T-cell (primary cell): ENCODE data around the gene RAB9A. TPM values are rescaled to one million over a fixed set of nuclear protein-coding genes. Genes with fewer than 3 reads are reported as not detected.

Source experiments
- ATAC-seq, 4 experiments: fragments of 200-7000 bp in 3 of 4; fragments of 150-1000 bp in 1 of 4; cut with Tn5 transposase; replicated peaks in 1 of 4; 1 replicate in 3 of 4; 2 replicates in 1 of 4; pipeline ENCODE4 v1.10.0; 2021; ENCODE audit warnings: moderate library complexity in 3 of 4, mild to moderate bottlenecking in 2 of 4, moderate number of reproducible peaks in 1 of 4
- CTCF ChIA-PET, 2 donors: fragments of 300-600 bp; sonication (Branson Sonifier 250); formaldehyde crosslinking; loops; one replicate each; lab custom pipeline; 2022; ENCODE audit warnings: antibody characterized with exemption in 2 of 2; lab: Charles Lee
- POLR2A ChIA-PET, 2 donors: fragments of 300-600 bp; sonication (Branson Sonifier 250); formaldehyde crosslinking; loops; one replicate each; lab custom pipeline; 2022; ENCODE audit warnings: antibody characterized with exemption in 2 of 2; lab: Charles Lee
- DNase-seq, 35 experiments: peaks; one replicate each; pipeline versions ENCODE4 v3.0.0 to v3.0.0-alpha.2; 2013 to 2023
- H3K27ac ChIP-seq: one replicate; pipeline ENCODE4 v1.5.1; 2013; ENCODE audit warnings: low read length
- H3K27me3 ChIP-seq, 2 experiments: replicated peaks in 1 of 2; 1 replicate in 1 of 2; 2 replicates in 1 of 2; pipeline versions ENCODE4 v1.6.1 to v1.7.0; 2013; ENCODE audit warnings: low read length in 1 of 2, mixed read lengths in 1 of 2; ENCODE audit not compliant: control insufficient read depth in 2 of 2, insufficient read depth in 2 of 2; ENCODE audit errors: extremely low read depth in 1 of 2
- H3K36me3 ChIP-seq, 2 donors: 1 replicate in 1 of 2; 2 replicates in 1 of 2; pipeline versions ENCODE4 v1.6.1 to v1.7.0; 2013; ENCODE audit warnings: low read length in 1 of 2; ENCODE audit not compliant: control insufficient read depth in 2 of 2, insufficient read depth in 1 of 2; ENCODE audit errors: extremely low read depth in 1 of 2
- H3K4me1 ChIP-seq, 2 experiments: 1 replicate in 1 of 2; 2 replicates in 1 of 2; pipeline versions ENCODE4 v1.6.1 to v1.7.0; 2013; ENCODE audit warnings: low read length in 2 of 2, mixed read lengths in 1 of 2; ENCODE audit not compliant: insufficient read depth in 2 of 2, control insufficient read depth in 1 of 2; ENCODE audit errors: extremely low read depth in 1 of 2
- H3K4me3 ChIP-seq, 2 donors: 1 replicate in 1 of 2; 2 replicates in 1 of 2; pipeline versions ENCODE4 v1.5.1 to v1.7.0; 2013; ENCODE audit warnings: mild to moderate bottlenecking in 2 of 2, low read length in 1 of 2, moderate library complexity in 1 of 2; ENCODE audit not compliant: control insufficient read depth in 1 of 2; ENCODE audit errors: extremely low read depth in 1 of 2
- H3K9me3 ChIP-seq: 2 replicates; pipeline ENCODE4 v1.7.0; 2013
- H3K27ac Mint-ChIP-seq, 2 donors: one replicate each; pipeline ENCODE4 v1.8.0; 2020 to 2021; ENCODE audit warnings: mild to moderate bottlenecking in 2 of 2, mixed read lengths in 2 of 2
- H3K27me3 Mint-ChIP-seq, 2 donors: one replicate each; pipeline ENCODE4 v1.8.0; 2021 to 2022; ENCODE audit warnings: mixed read lengths in 2 of 2
- H3K36me3 Mint-ChIP-seq: one replicate; pipeline ENCODE4 v1.8.0; 2021; ENCODE audit warnings: mixed read lengths
- H3K4me1 Mint-ChIP-seq, 3 donors: one replicate each; pipeline ENCODE4 v1.8.0; 2020 to 2022; ENCODE audit warnings: mixed read lengths in 3 of 3, mild to moderate bottlenecking in 1 of 3
- H3K4me3 Mint-ChIP-seq, 3 donors: one replicate each; pipeline ENCODE4 v1.8.0; 2020 to 2022; ENCODE audit warnings: mild to moderate bottlenecking in 3 of 3, mixed read lengths in 3 of 3, moderate library complexity in 3 of 3
- H3K9me3 Mint-ChIP-seq, 3 donors: one replicate each; pipeline ENCODE4 v1.8.0; 2020 to 2022; ENCODE audit warnings: mixed read lengths in 3 of 3
- WGBS: methylation state at CpG from one replicate; pipeline ENCODE4 v1.1.5; 2013; ENCODE audit warnings: missing lambda C conversion rate; ENCODE audit not compliant: insufficient coverage; 5-methylcytosine and 5-hydroxymethylcytosine counted together
- total RNA-seq, 35 experiments: library from RNA in 6 of 35; stranded (reverse) in 6 of 35; fragments of 120-200 nt in 1 of 35; gene quantifications; one replicate each; pipeline versions ENCODE4 v1.2.1 to v1.2.4 and lab custom pipeline; 2013 to 2026

The RAB9A gene
- total RNA-seq, 5 donors from 2014 or later (not counting 1 experiment from before 2014, with no cell fraction given), result 12.2 to 27.3 (median 16.4) TPM

GRCh38 chrX:13688384-13688957, 457 bp upstream of the RAB9A start:
- Histone ChIP-seq H3K9me3 (no peaks in the 10 kb centered on the region), H3K36me3 (no peaks in the 10 kb centered on the region), H3K27me3 (no peaks in the 10 kb centered on the region), H3K27ac (peak overlapping the region; percentile 73), H3K4me1 (peaks cover 8 to 21% of the 10 kb centered on the region in 2 experiments), H3K4me3 (peak overlapping the region; percentile 68 to 81)
- ChIA-PET POLR2A (interaction anchor here (0.5 to 1.2 kb wide), 10 partner anchors 9 to 67 kb away, joined by 3 to 5 read pairs (median 3); no protein-coding TSS in a partner anchor), CTCF (interaction anchor here (0.7 to 3.7 kb wide), 9 partner anchors 9 to 344 kb away, joined by 3 to 17 read pairs (median 4); partner anchors contain the start of genes OFD1 (in 1 of the 2) and TRAPPC2 (in 1 of the 2))
- WGBS, result 0% methylated on average over 6 of the region's 13 CpGs
- Mint-ChIP-seq H3K27me3 (peaks cover 0 to 23% of the 10 kb centered on the region in 2 donors), H3K4me1 (peaks cover 39 to 63% (median 57%) of the 10 kb centered on the region in 3 donors), H3K9me3 (no peaks in the 10 kb centered on the region), H3K27ac (peak overlapping the region; percentile 84 to 89), H3K36me3 (peaks cover 3% of the 10 kb centered on the region), H3K4me3 (peak overlapping the region; percentile 84 to 93 (median 84))
- DNase-seq, result peak in 2 of 35 experiments; percentile 3 to 31
- ATAC-seq, result peak in 3 of 4 experiments; percentile 26 to 36 (median 26)

- Mint-ChIP-seq H3K27me3 (peaks cover 0 to 23% of the 10 kb centered on the region in 2 donors), H3K4me3 (peak overlapping the region; percentile 84 to 93 (median 84)), H3K9me3 (no peaks in the 10 kb centered on the region), H3K36me3 (peaks cover 3% of the 10 kb centered on the region), H3K27ac (peak overlapping the region; percentile 84 to 89), H3K4me1 (peaks cover 44 to 70% (median 65%) of the 10 kb centered on the region in 3 donors)
- H3K4me1 ChIP-seq, result peaks cover 8 to 25% of the 10 kb centered on the region in 2 experiments
- ChIA-PET CTCF (no interaction called here), POLR2A (interaction anchor here in 1 of 2 donors (1.1 kb wide), 1 partner anchor 57 kb away, joined by 3 read pairs; no protein-coding TSS in a partner anchor)
- no CpG with 5 or more reads among the region's 16 CpGs for WGBS
- H3K27me3 ChIP-seq, result no peaks in the 10 kb centered on the region
- H3K27ac ChIP-seq, result peak overlapping the region; percentile 73
- no peaks in the 10 kb centered on the region for H3K36me3 ChIP-seq
- H3K4me3 ChIP-seq, result peak overlapping the region; percentile 68 to 81
- no peaks in the 10 kb centered on the region for H3K9me3 ChIP-seq
- DNase-seq, result peak in 1 of 35 experiments; percentile 23
- no peak for ATAC-seq
Measured at GRCh38 chrX:13689741-13690211, 848 bp downstream of the RAB9A start.

GRCh38 chrX:13690836-13691235, 1.9 kb downstream of the RAB9A start:
- peaks cover 8 to 26% of the 10 kb centered on the region in 2 experiments for H3K4me1 ChIP-seq
- ChIA-PET CTCF (interaction anchor here (0.5 to 0.9 kb wide), 2 partner anchors 37 to 125 kb away, joined by 3 to 4 read pairs; no protein-coding TSS in a partner anchor), POLR2A (interaction anchor here (0.7 to 1.1 kb wide), 3 partner anchors 28 to 900 kb away, joined by 3 read pairs; partner anchors contain the start of gene PRPS2 (in 1 of the 2))
- peaks cover 48 to 73% (median 70%) of the 10 kb centered on the region in 3 donors for H3K4me1 Mint-ChIP-seq
- ATAC-seq (no peak), DNase-seq (peak in 11 of 35 experiments; percentile 4 to 48 (median 15))
- peak overlapping the region; percentile 73 for H3K27ac ChIP-seq
- peak overlapping the region in 1 of 2 donors; percentile 68 for H3K4me3 ChIP-seq
- no peaks in the 10 kb centered on the region for H3K9me3 ChIP-seq
- peak overlapping the region; percentile 84 to 89 for H3K27ac Mint-ChIP-seq
- no peaks in the 10 kb centered on the region for H3K27me3 ChIP-seq
- H3K27me3 Mint-ChIP-seq, result peaks cover 0 to 23% of the 10 kb centered on the region in 2 donors
- H3K9me3 Mint-ChIP-seq, result no peaks in the 10 kb centered on the region
- no peaks in the 10 kb centered on the region for H3K36me3 ChIP-seq
- no CpG with 5 or more reads among the region's 3 CpGs for WGBS
- H3K36me3 Mint-ChIP-seq, result peaks cover 6% of the 10 kb centered on the region
- peak overlapping the region; percentile 84 to 93 (median 84) for H3K4me3 Mint-ChIP-seq

GRCh38 chrX:13691841-13692371, 3.0 kb downstream of the RAB9A start:
- peak overlapping the region; percentile 50 to 75 for H3K27ac Mint-ChIP-seq
- no CpG with 5 or more reads among the region's 7 CpGs for WGBS
- peaks cover 0 to 22% of the 10 kb centered on the region in 2 donors for H3K27me3 Mint-ChIP-seq
- Histone ChIP-seq H3K27me3 (no peaks in the 10 kb centered on the region), H3K36me3 (no peaks in the 10 kb centered on the region), H3K4me1 (peaks cover 8 to 34% of the 10 kb centered on the region in 2 experiments), H3K4me3 (no peak overlapping the region), H3K27ac (peak overlapping the region; percentile 41), H3K9me3 (no peaks in the 10 kb centered on the region)
- peaks cover 48 to 79% (median 78%) of the 10 kb centered on the region in 3 donors for H3K4me1 Mint-ChIP-seq
- H3K9me3 Mint-ChIP-seq, result no peaks in the 10 kb centered on the region
- ChIA-PET POLR2A (no interaction called here), CTCF (interaction anchor here (0.5 to 1.3 kb wide), 4 partner anchors 27 to 1552 kb away, joined by 3 to 7 read pairs (median 3); partner anchors contain the start of genes OFD1 (in 1 of the 2) and TRAPPC2 (in 1 of the 2))
- peaks cover 9% of the 10 kb centered on the region for H3K36me3 Mint-ChIP-seq
- no peak for ATAC-seq
- peak overlapping the region; percentile 2 to 46 (median 21) for H3K4me3 Mint-ChIP-seq
- DNase-seq, result peak in 1 of 35 experiments; percentile 37

GRCh38 chrX:13692771-13693231, 3.9 kb downstream of the RAB9A start:
- ChIA-PET CTCF (interaction anchor here in 1 of 2 donors (1.2 kb wide), 1 partner anchor 186 kb away, joined by 3 read pairs; no protein-coding TSS in a partner anchor), POLR2A (no interaction called here)
- Histone ChIP-seq H3K4me3 (no peak overlapping the region), H3K27ac (peak overlapping the region; percentile 41), H3K4me1 (peaks cover 8 to 35% of the 10 kb centered on the region in 2 experiments), H3K27me3 (no peaks in the 10 kb centered on the region), H3K36me3 (no peaks in the 10 kb centered on the region), H3K9me3 (no peaks in the 10 kb centered on the region)
- DNase-seq (no peak), ATAC-seq (no peak)
- 60% methylated on average over 1 of the region's 5 CpGs for WGBS
- Mint-ChIP-seq H3K4me1 (peaks cover 55 to 83% (median 80%) of the 10 kb centered on the region in 3 donors), H3K27ac (peak overlapping the region in 1 of 2 donors; percentile 71), H3K4me3 (peak overlapping the region in 2 of 3 donors; percentile 2 to 46), H3K36me3 (peaks cover 12% of the 10 kb centered on the region), H3K27me3 (peaks cover 0 to 19% of the 10 kb centered on the region in 2 donors), H3K9me3 (no peaks in the 10 kb centered on the region)
